Omental fat pad (tissue), 4 donors: Measurements from ENCODE around the gene ZSCAN31. TPM values are rescaled to one million over a fixed set of nuclear protein-coding genes. Genes with fewer than 3 reads are reported as not detected.
"Not testable (repeated sequence)": the region's sequence is repeated elsewhere in the genome, so short reads cannot be mapped to it uniquely, and the experiment has no call there.

Experiments
- ATAC-seq: fragments of 150-250 bp; one replicate; pipeline ENCODE4 v1.9.1; 2016; ENCODE audit warnings: mild to moderate bottlenecking, moderate library complexity; ENCODE audit not compliant: low FRiP score
- DNase-seq: peaks from one replicate; pipeline ENCODE4 v3.0.0-alpha.2; 2019; ENCODE audit warnings: low spot score
- total RNA-seq, 4 donors: library from RNA; depleted of rRNA; stranded (reverse); fragments of >200 nt; gene quantifications; one replicate each; pipeline ENCODE4 v1.1.0, GENCODE V29; 2016
- TF ChIP-seq, protein P1 (sequence below), 3 donors: fragments of 450-650 bp; IDR thresholded peaks; one replicate each; pipeline ENCODE4 v1.5.1; 2016 to 2017; ENCODE audit warnings: antibody characterized with exemption in 3 of 3, mild to moderate bottlenecking in 3 of 3, moderate library complexity in 2 of 3

Gene ZSCAN31
- total RNA-seq, 4 donors from 2014 or later = 1.7 to 12.7 (median 9.3) TPM

DNA sequence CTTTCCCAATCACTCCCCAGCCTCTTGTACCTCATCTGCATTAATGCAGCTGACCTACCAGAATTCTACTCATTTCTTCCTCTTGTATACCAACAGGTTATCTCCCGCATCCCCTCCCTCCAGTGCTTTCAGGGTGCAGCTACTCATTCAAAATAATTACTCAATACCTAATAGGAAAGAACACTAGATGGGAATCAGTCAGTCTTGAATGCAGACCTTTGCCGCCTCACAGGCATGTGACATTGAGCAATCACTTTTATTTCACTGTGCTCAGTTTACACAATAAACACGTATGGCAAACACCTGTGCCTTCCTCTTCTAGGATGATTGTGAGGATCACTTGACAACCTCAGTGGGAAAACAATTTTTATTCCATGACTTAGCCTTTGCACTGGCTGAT lies 13.3 kb downstream of the ZSCAN31 start:
- TF ChIP-seq, protein P1, sequence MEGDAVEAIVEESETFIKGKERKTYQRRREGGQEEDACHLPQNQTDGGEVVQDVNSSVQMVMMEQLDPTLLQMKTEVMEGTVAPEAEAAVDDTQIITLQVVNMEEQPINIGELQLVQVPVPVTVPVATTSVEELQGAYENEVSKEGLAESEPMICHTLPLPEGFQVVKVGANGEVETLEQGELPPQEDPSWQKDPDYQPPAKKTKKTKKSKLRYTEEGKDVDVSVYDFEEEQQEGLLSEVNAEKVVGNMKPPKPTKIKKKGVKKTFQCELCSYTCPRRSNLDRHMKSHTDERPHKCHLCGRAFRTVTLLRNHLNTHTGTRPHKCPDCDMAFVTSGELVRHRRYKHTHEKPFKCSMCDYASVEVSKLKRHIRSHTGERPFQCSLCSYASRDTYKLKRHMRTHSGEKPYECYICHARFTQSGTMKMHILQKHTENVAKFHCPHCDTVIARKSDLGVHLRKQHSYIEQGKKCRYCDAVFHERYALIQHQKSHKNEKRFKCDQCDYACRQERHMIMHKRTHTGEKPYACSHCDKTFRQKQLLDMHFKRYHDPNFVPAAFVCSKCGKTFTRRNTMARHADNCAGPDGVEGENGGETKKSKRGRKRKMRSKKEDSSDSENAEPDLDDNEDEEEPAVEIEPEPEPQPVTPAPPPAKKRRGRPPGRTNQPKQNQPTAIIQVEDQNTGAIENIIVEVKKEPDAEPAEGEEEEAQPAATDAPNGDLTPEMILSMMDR (IDR thresholded peaks at IDR 0.05) = no peak
- no peak for DNase-seq
- ATAC-seq = no peak

DNA sequence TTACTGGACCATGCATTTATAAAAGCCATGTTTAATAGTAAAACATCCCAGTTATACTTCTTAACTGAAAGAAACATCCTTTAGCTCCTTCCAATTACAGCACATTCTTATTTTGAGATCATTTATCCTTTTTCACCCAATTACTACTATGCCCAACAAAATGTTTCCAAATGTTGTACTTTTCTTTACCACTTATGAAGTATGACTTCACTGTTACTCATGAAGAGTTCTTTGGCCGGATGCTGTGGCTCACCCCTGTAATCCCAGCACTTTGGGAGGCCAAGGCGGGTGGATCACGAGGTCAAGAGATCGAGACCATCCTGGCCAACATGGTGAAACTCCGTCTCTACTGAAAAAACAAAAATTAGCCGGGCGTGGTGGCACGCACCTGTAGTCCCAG lies 18.1 kb downstream of the ZSCAN31 start:
- ATAC-seq, DNase-seq: not testable (repeated sequence)

DNA sequence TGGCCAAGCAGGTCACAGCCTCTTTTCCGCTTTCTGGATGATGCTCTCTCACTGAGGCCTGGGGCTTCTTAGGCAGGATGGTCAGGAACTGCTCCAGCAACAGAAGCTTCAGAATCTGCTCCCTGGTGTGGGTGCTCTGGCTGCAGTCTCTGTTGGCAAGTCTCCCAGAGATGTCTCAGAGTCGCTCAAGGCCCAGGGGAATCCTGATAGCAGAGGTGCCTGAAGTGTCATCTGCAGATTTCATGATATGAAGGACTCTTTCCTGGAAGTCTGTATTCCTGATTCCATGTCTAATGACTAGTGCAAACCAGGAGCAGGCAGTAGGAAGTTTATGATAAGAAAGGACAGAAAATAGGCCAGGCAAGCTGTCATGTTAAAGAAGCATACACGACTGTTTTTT lies 20.3 kb downstream of the ZSCAN31 start:
- DNase-seq (no peak), ATAC-seq (no peak)
- TF ChIP-seq, protein P1 (IDR thresholded peaks at IDR 0.05) = no peak

DNA sequence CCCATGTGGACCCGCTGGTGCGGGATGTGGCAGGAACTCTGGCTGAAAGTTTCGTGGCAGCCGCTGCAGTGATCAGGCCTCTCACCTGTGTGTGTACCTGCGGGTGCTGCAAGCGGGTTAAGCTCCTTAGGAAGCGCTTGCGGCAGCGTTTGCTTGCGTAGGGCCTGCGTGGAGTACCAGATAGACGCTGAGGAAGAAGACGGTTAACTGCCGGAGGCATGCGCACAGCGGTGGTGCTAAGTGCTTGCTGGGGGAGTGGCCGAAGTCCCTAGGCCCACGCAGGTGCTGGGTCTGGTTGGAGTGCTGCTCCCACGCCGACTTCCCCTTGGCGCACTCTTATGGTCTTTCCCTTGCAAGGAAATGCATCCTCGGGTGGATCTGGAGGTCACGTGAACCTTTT lies 23.0 kb downstream of the ZSCAN31 start:
- DNase-seq (no peak), ATAC-seq (no peak)
- TF ChIP-seq, protein P1 (IDR thresholded peaks at IDR 0.05) = no peak

DNA sequence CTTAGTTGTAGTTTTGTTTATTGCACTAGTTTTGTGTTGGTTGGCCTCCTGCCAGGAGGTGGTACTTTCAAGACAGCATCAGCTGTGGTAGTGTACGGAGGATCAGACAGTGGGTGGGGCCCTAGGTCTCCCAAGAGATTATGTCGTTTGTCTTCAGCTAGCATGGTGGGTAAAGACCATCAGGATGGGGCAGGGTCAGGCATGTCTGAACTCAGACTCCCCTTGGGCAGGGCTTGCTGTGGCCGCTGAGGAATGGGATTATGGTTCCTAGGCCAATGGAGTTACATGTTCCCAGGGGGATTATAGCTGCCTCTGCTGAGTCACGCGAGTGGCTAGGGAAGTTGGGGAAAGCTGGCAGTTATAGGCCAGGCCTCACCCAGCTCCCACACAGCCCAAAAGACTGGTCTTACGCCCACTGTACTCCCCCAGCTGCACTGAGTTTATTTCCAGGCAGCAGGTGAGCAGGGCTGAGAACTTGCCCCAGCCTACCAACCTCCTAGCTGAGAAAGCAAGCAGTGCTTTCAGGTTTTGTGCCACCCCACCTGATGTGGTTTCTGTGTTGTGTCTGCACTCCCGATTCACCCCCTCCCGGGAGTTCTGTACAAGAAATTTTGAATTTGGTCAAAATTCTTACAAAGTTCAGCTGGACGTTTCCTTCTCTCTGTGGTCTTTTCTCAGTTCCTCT lies 24.7 kb downstream of the ZSCAN31 start:
- no peak for DNase-seq
- no peak for ATAC-seq
- TF ChIP-seq, protein P1 (IDR thresholded peaks at IDR 0.05) = no peak

DNA sequence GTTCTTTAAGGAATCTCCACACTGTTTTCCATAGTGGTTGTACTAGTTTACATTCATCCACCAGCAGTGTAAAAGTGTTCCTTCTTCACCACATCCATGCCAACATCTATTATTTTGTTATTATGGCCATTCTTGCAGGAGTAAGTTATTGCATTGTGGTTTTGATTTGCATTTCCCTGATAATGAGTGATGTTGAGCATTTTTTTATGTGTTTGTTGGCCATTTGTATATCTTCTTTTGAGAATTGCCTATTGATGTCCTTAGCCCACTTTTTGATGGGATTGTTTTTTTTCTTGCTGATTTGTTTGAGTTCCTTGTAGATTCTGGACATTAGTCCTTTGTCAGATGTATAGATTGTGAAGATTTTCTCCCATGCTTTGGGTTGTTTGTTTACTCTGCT lies 29.6 kb downstream of the ZSCAN31 start:
- not testable (repeated sequence) for DNase-seq, ATAC-seq

DNA sequence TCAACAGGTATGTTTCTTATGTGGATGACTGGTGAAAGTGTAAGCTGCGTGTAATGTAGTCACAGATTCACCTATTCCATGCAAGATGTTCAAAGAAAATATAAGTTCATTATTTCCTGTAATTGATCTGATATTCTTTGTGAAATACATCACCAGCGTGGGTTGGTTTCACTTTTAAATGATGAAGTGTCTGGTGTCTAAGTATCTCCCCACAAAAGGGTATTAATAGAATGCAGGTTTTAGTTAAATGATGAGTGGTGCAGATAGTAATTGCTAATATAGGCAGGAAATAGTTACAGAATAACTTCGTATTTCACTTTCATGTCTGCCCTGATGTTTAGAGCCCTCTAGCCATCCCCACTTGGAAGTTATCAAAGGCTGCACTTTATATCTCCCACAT lies 32.4 kb downstream of the ZSCAN31 start:
- ATAC-seq (no peak), DNase-seq (no peak)
- TF ChIP-seq, protein P1 (IDR thresholded peaks at IDR 0.05) = no peak

DNA sequence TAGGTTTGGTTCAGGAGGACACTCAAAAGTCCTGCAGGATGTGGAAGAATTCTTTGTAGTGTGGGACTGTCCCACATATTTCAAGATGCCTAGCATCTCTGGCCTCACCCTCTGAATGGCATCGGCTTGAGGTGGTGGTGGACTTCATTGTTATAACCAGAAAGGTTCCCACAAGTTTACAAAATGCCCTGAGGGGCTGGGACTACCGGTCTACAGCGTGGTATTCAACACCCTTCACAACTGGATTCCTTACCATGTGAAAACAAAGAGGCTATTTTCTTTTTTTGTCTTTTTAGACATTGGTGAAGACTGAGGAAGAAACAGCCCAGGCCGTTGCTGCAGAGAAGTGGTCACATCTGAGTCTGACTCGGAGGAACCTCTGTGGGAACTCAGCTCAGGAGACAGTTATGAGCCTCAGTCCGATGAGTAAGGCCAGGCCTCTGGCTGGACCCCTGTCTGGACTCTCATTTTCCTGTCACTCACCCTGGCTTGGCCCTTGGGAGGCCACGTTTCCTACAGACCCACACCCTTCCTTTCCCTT lies 39.4 kb downstream of the ZSCAN31 start:
- TF ChIP-seq, protein P1 (IDR thresholded peaks at IDR 0.05) = no peak
- DNase-seq (no peak), ATAC-seq (no peak)
